Upper lobe of right lung (tissue), 1 donor: Measurements from ENCODE around the gene KCTD15. TPM values are rescaled to one million over a fixed set of nuclear protein-coding genes. Genes with fewer than 3 reads are reported as not detected.

Experiments
- ATAC-seq: fragments of 200-7000 bp; cut with Tn5 transposase; one replicate; pipeline ENCODE4 v1.9.1; 2020; ENCODE audit warnings: mild to moderate bottlenecking, moderate library complexity
- DNase-seq: peaks from one replicate; pipeline ENCODE4 v3.0.0-alpha.2; 2020
- H3K27ac ChIP-seq: fragments of 200-600 bp; one replicate; pipeline ENCODE4 v1.8.0; 2022
- H3K27me3 ChIP-seq: fragments of 200-600 bp; one replicate; pipeline ENCODE4 v1.8.0; 2022; ENCODE audit warnings: mild to moderate bottlenecking
- H3K36me3 ChIP-seq: fragments of 200-600 bp; one replicate; pipeline ENCODE4 v1.8.0; 2022
- H3K4me1 ChIP-seq: fragments of 200-600 bp; one replicate; pipeline ENCODE4 v1.8.0; 2022
- H3K4me3 ChIP-seq: fragments of 200-600 bp; one replicate; pipeline ENCODE4 v1.8.0; 2022; ENCODE audit warnings: mild to moderate bottlenecking
- H3K9me3 ChIP-seq: fragments of 200-600 bp; one replicate; pipeline ENCODE4 v1.8.0; 2022
- CTCF ChIP-seq: fragments of 200-600 bp; IDR thresholded peaks from one replicate; pipeline ENCODE4 v1.8.0; 2022; ENCODE audit warnings: antibody characterized with exemption
- intact Hi-C: fragments of 100-400 bp; cut with DNase I; formaldehyde crosslinking; loops from one replicate; pipeline ENCODE4 v1.11.0; 2022
- total RNA-seq: library from RNA; stranded (reverse); fragmentation: NEBNext Ultra II Directional; extraction: Animal tissue kit (Norgen Biotek cat#: 25700); gene quantifications from one replicate; pipeline ENCODE4 v1.2.1, GENCODE V29; 2021
- donor health status: DM: no; HTN: yes; CAD: no; lungs with severe emphysema.

The KCTD15 gene
- total RNA-seq, 1 donor from 2014 or later, result 48.7 TPM

GRCh38 chr19:33750587-33751435 is 45.9 kb upstream of the KCTD15 start:
- H3K4me3 ChIP-seq, result no peak overlapping the region
- no peak for DNase-seq
- no peaks in the 10 kb centered on the region for H3K36me3 ChIP-seq
- no peak for TF ChIP-seq CTCF
- no peak for ATAC-seq
- no peak overlapping the region for H3K27ac ChIP-seq
- intact Hi-C loops, result no loop called here
- H3K27me3 ChIP-seq, result peaks cover 7% of the 10 kb centered on the region
- no peaks in the 10 kb centered on the region for H3K4me1 ChIP-seq
- H3K9me3 ChIP-seq, result no peaks in the 10 kb centered on the region

GRCh38 chr19:33751436-33751770 is 45.3 kb upstream of the KCTD15 start:
- H3K4me3 ChIP-seq, result no peak overlapping the region
- no peaks in the 10 kb centered on the region for H3K9me3 ChIP-seq
- ATAC-seq (no peak), DNase-seq (no peak)
- H3K4me1 ChIP-seq, result no peaks in the 10 kb centered on the region
- intact Hi-C loops, result no loop called here
- TF ChIP-seq CTCF, result no peak
- H3K27ac ChIP-seq, result no peak overlapping the region
- H3K27me3 ChIP-seq, result peaks cover 7% of the 10 kb centered on the region
- H3K36me3 ChIP-seq, result no peaks in the 10 kb centered on the region

- Histone ChIP-seq H3K9me3 (no peaks in the 10 kb centered on the region), H3K4me1 (no peaks in the 10 kb centered on the region), H3K27ac (no peak overlapping the region), H3K4me3 (no peak overlapping the region), H3K27me3 (peaks cover 7% of the 10 kb centered on the region), H3K36me3 (no peaks in the 10 kb centered on the region)
- ATAC-seq (no peak), DNase-seq (no peak)
- intact Hi-C loops, result no loop called here
- no peak for TF ChIP-seq CTCF
Observed at GRCh38 chr19:33752018-33752800, 44.5 kb upstream of the KCTD15 start.

- Histone ChIP-seq H3K27me3 (peaks cover 7% of the 10 kb centered on the region), H3K27ac (no peak overlapping the region), H3K4me3 (no peak overlapping the region), H3K9me3 (no peaks in the 10 kb centered on the region), H3K36me3 (no peaks in the 10 kb centered on the region), H3K4me1 (no peaks in the 10 kb centered on the region)
- DNase-seq (no peak), ATAC-seq (no peak)
- TF ChIP-seq CTCF, result no peak
- intact Hi-C loops, result no loop called here
Observed at GRCh38 chr19:33752945-33753344, 43.7 kb upstream of the KCTD15 start.

- H3K4me3 ChIP-seq, result no peak overlapping the region
- TF ChIP-seq CTCF, result no peak
- DNase-seq, result no peak
- no peak for ATAC-seq
- peaks cover 7% of the 10 kb centered on the region for H3K27me3 ChIP-seq
- no peaks in the 10 kb centered on the region for H3K9me3 ChIP-seq
- peaks cover 4% of the 10 kb centered on the region for H3K4me1 ChIP-seq
- H3K27ac ChIP-seq, result no peak overlapping the region
- intact Hi-C loops, result no loop called here
- H3K36me3 ChIP-seq, result no peaks in the 10 kb centered on the region
Observed at GRCh38 chr19:33754361-33754760, 42.3 kb upstream of the KCTD15 start.
